ENCODE measurements around the gene SEC61A2.
A peak's percentile ranks its signal among the peaks of the same experiment; 100 is the strongest.

Gene SEC61A2

GRCh38 chr10:12196531-12197211 lies 67.2 kb downstream of the SEC61A2 start:
- no peak for DNase-seq

GRCh38 chr10:12198156-12198555 lies 68.7 kb downstream of the SEC61A2 start:
- DNase-seq: no peak

- no peak for DNase-seq
These were observed 71.4 kb downstream of the SEC61A2 start for GRCh38 chr10:12200850-12201249.

- no peak for DNase-seq
These were observed 72.1 kb downstream of the SEC61A2 start for GRCh38 chr10:12201543-12201942.

GRCh38 chr10:12202226-12202625 lies 72.7 kb downstream of the SEC61A2 start:
- DNase-seq: no peak

- no peak for DNase-seq
These were observed 75.6 kb downstream of the SEC61A2 start for GRCh38 chr10:12205082-12205481.

GRCh38 chr10:12207114-12207513 lies 77.6 kb downstream of the SEC61A2 start:
- DNase-seq: no peak

GRCh38 chr10:12208460-12208859 lies 79.0 kb downstream of the SEC61A2 start:
- no peak for DNase-seq

GRCh38 chr10:12212454-12212853 lies 83.0 kb downstream of the SEC61A2 start:
- no peak for DNase-seq

- DNase-seq: no peak
These were observed 84.1 kb downstream of the SEC61A2 start for GRCh38 chr10:12213621-12214020.

GRCh38 chr10:12214093-12214492 lies 84.6 kb downstream of the SEC61A2 start:
- no peak for DNase-seq

GRCh38 chr10:12214763-12215218 lies 85.3 kb downstream of the SEC61A2 start:
- DNase-seq: peak in 5 of 51 donors; percentile 2 to 56 (median 7)

Measured in hypothalamus (tissue), 51 donors.